ENCODE data around the gene CCDC88A. TPM values are rescaled to one million over a fixed set of nuclear protein-coding genes. Genes with fewer than 3 reads are reported as not detected.

The CCDC88A gene
- total and polyA plus RNA-seq, 4 donors: 126 to 223 (median 205) TPM

GRCh38 chr2:55330541-55331297 lies 88.9 kb downstream of the CCDC88A start:
- Histone ChIP-seq H3K36me3 (ENCODE audit: control insufficient read depth, insufficient read depth, low read length) (peaks cover 20% of the 10 kb centered on the region), H3K9me3 (ENCODE audit: control insufficient read depth, insufficient read depth, low read length) (no peaks in the 10 kb centered on the region), H3K27ac (ENCODE audit: low read depth, low read length) (no peak overlapping the region), H3K4me1 (ENCODE audit: control insufficient read depth, insufficient read depth, low read length) (no peaks in the 10 kb centered on the region), H3K27me3 (ENCODE audit: control insufficient read depth, insufficient read depth, low read length) (no peaks in the 10 kb centered on the region), H3K4me3 (ENCODE audit: low read depth, low read length) (no peak overlapping the region)
- DNase-seq (ENCODE audit: low read depth in 4 of 6, low spot score in 6 of 6): no peak
- no CpG with 5 or more reads among the region's 1 CpG for WGBS (ENCODE audit: insufficient coverage)

DNA sequence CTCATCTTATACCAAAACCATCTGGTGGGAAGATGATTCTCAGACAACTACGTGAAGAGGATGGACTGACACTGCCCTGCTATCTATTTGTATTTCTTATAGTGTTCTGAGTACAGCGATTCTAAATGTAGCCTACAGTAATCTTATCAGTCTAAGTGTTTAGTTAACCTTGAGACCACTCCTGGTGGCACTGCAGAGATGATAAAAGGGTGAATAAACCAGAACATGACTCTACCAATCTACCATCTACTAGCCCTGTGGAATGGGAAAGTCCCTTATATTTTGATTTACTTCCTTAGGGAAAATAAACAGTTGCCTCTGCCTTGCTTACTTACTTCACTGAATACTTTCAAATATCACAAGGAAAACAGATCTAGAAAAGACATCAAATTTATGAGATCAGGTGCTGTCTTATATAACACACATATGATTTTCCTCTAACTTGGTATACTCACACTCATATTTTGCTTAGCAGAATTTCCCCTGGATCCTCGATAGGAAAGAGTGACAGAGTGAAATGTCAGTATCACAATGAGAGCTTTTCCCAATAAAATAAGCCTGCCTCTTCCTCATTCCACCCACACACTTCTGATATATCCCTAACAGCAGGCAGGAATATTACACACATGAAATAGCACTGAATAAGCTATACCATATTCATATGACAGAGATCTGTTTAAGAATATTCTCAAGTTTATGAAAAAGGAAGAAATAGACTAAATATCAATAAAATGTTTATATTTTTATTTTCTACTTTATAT lies 92.0 kb downstream of the CCDC88A start:
- no peak overlapping the region for H3K4me3 ChIP-seq (ENCODE audit: low read depth, low read length)
- no peaks in the 10 kb centered on the region for H3K4me1 ChIP-seq (ENCODE audit: control insufficient read depth, insufficient read depth, low read length)
- H3K36me3 ChIP-seq (ENCODE audit: control insufficient read depth, insufficient read depth, low read length): peaks cover 20% of the 10 kb centered on the region
- no peaks in the 10 kb centered on the region for H3K27me3 ChIP-seq (ENCODE audit: control insufficient read depth, insufficient read depth, low read length)
- no peaks in the 10 kb centered on the region for H3K9me3 ChIP-seq (ENCODE audit: control insufficient read depth, insufficient read depth, low read length)
- no peak overlapping the region for H3K27ac ChIP-seq (ENCODE audit: low read depth, low read length)
- WGBS (ENCODE audit: insufficient coverage): no CpG with 5 or more reads among the region's 3 CpGs
- DNase-seq (ENCODE audit: low read depth in 4 of 6, low spot score in 6 of 6): no peak

- DNase-seq (ENCODE audit: low read depth in 4 of 6, low spot score in 6 of 6): no peak
- peaks cover 17% of the 10 kb centered on the region for H3K36me3 ChIP-seq (ENCODE audit: control insufficient read depth, insufficient read depth, low read length)
- no peak overlapping the region for H3K27ac ChIP-seq (ENCODE audit: low read depth, low read length)
- WGBS (ENCODE audit: insufficient coverage): no CpG with 5 or more reads among the region's 1 CpG
- H3K27me3 ChIP-seq (ENCODE audit: control insufficient read depth, insufficient read depth, low read length): no peaks in the 10 kb centered on the region
- H3K4me1 ChIP-seq (ENCODE audit: control insufficient read depth, insufficient read depth, low read length): no peaks in the 10 kb centered on the region
- no peaks in the 10 kb centered on the region for H3K9me3 ChIP-seq (ENCODE audit: control insufficient read depth, insufficient read depth, low read length)
- H3K4me3 ChIP-seq (ENCODE audit: low read depth, low read length): no peak overlapping the region
Measured at GRCh38 chr2:55314985-55315384, 104.7 kb downstream of the CCDC88A start.

DNA sequence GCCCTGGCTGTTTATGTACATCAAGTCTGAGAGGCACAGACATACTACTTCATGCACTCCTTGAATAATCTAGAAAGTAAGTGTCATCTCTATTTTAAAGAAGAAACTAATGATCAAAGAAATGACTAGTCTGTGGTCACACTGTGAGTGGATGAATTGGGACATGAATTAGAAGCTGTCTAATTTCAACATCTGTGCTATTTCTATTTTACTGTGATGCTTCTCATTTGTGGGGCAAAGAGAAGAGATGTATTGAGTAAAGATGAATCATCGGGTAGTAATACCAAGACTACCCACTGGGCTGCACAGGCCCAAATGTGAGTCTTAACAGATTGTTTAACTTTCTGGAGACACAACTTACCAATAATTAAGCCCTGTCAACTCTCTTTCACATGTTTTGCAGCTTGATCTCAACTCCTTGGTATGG lies 108.2 kb downstream of the CCDC88A start:
- DNase-seq (ENCODE audit: low read depth in 4 of 6, low spot score in 6 of 6): no peak
- no peak overlapping the region for H3K27ac ChIP-seq (ENCODE audit: low read depth, low read length)
- H3K36me3 ChIP-seq (ENCODE audit: control insufficient read depth, insufficient read depth, low read length): peaks cover 23% of the 10 kb centered on the region
- H3K4me1 ChIP-seq (ENCODE audit: control insufficient read depth, insufficient read depth, low read length): no peaks in the 10 kb centered on the region
- no peaks in the 10 kb centered on the region for H3K9me3 ChIP-seq (ENCODE audit: control insufficient read depth, insufficient read depth, low read length)
- no peaks in the 10 kb centered on the region for H3K27me3 ChIP-seq (ENCODE audit: control insufficient read depth, insufficient read depth, low read length)
- H3K4me3 ChIP-seq (ENCODE audit: low read depth, low read length): no peak overlapping the region
- no CpG with 5 or more reads among the region's 1 CpG for WGBS (ENCODE audit: insufficient coverage)

DNA sequence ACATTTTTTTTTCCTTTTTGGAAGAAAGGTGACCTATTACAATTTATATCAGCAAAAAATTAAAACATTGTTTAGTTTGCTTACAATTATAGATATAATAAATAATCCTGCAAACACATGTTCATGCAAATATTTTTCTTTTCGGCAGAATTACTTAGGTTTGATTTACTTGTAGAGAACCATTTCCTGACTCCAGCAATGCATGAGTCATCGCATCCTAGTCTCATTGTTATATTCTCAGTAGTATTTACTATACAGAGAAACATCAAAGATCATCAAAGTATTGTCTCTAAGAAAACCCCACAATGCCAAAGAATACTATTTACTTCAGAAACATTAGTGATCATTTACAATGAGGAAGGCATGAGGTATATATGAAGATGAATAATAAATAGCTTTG lies 110.2 kb downstream of the CCDC88A start:
- no peaks in the 10 kb centered on the region for H3K27me3 ChIP-seq (ENCODE audit: control insufficient read depth, insufficient read depth, low read length)
- no peak overlapping the region for H3K4me3 ChIP-seq (ENCODE audit: low read depth, low read length)
- H3K9me3 ChIP-seq (ENCODE audit: control insufficient read depth, insufficient read depth, low read length): no peaks in the 10 kb centered on the region
- no CpG with 5 or more reads among the region's 2 CpGs for WGBS (ENCODE audit: insufficient coverage)
- H3K27ac ChIP-seq (ENCODE audit: low read depth, low read length): no peak overlapping the region
- H3K36me3 ChIP-seq (ENCODE audit: control insufficient read depth, insufficient read depth, low read length): peaks cover 28% of the 10 kb centered on the region
- H3K4me1 ChIP-seq (ENCODE audit: control insufficient read depth, insufficient read depth, low read length): no peaks in the 10 kb centered on the region
- no peak for DNase-seq (ENCODE audit: low read depth in 4 of 6, low spot score in 6 of 6)

DNA sequence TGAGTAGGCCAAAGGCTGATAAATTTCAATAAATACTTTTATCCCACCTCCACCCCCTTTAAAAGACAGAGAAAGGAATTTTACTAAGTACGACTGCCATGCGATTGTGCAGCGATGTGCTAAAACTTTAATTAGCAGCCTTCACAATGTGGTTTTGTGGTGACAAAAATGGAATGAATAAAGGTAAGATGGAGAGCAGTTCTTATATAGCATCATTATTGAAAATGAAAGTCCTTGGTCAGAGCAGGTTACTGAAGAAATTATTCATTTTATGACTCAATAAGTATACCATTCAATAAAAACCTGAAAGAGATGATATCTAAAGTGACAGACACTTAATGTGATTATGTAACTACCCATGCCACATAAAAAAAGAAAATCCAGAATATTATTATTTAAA lies 117.4 kb downstream of the CCDC88A start:
- Histone ChIP-seq H3K27ac (ENCODE audit: low read depth, low read length) (no peak overlapping the region), H3K4me1 (ENCODE audit: control insufficient read depth, insufficient read depth, low read length) (no peaks in the 10 kb centered on the region), H3K36me3 (ENCODE audit: control insufficient read depth, insufficient read depth, low read length) (peaks cover 20% of the 10 kb centered on the region), H3K4me3 (ENCODE audit: low read depth, low read length) (no peak overlapping the region), H3K9me3 (ENCODE audit: control insufficient read depth, insufficient read depth, low read length) (no peaks in the 10 kb centered on the region), H3K27me3 (ENCODE audit: control insufficient read depth, insufficient read depth, low read length) (no peaks in the 10 kb centered on the region)
- DNase-seq (ENCODE audit: low read depth in 4 of 6, low spot score in 6 of 6): no peak
- WGBS (ENCODE audit: insufficient coverage): no CpG with 5 or more reads among the region's 3 CpGs

GRCh38 chr2:55301277-55301676 lies 118.4 kb downstream of the CCDC88A start:
- Histone ChIP-seq H3K27ac (ENCODE audit: low read depth, low read length) (no peak overlapping the region), H3K4me3 (ENCODE audit: low read depth, low read length) (no peak overlapping the region), H3K36me3 (ENCODE audit: control insufficient read depth, insufficient read depth, low read length) (peaks cover 17% of the 10 kb centered on the region), H3K27me3 (ENCODE audit: control insufficient read depth, insufficient read depth, low read length) (no peaks in the 10 kb centered on the region), H3K9me3 (ENCODE audit: control insufficient read depth, insufficient read depth, low read length) (no peaks in the 10 kb centered on the region), H3K4me1 (ENCODE audit: control insufficient read depth, insufficient read depth, low read length) (no peaks in the 10 kb centered on the region)
- DNase-seq (ENCODE audit: low read depth in 4 of 6, low spot score in 6 of 6): no peak
- no CpG with 5 or more reads among the region's 1 CpG for WGBS (ENCODE audit: insufficient coverage)

DNA sequence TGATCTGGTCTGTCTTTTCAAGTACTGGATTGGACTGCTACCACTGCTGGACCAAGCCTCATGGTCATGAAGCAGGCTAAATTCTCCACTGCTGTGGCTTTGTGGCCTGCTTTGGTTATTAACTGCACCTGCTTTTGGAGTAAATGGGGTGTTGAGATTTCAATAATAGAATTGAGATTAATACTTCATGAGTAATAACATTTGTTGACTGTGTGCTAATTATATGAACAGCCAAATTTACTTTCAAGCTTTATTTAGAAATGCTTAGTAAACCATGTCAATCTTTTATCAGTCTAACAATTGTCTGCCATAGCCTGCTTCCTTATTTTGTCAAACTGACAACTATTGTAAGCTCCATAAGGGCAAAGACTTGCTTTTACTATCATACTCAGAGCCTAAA lies 123.3 kb downstream of the CCDC88A start:
- H3K4me1 ChIP-seq (ENCODE audit: control insufficient read depth, insufficient read depth, low read length): no peaks in the 10 kb centered on the region
- H3K4me3 ChIP-seq (ENCODE audit: low read depth, low read length): no peak overlapping the region
- peaks cover 14% of the 10 kb centered on the region for H3K36me3 ChIP-seq (ENCODE audit: control insufficient read depth, insufficient read depth, low read length)
- H3K27me3 ChIP-seq (ENCODE audit: control insufficient read depth, insufficient read depth, low read length): no peaks in the 10 kb centered on the region
- H3K27ac ChIP-seq (ENCODE audit: low read depth, low read length): no peak overlapping the region
- H3K9me3 ChIP-seq (ENCODE audit: control insufficient read depth, insufficient read depth, low read length): no peaks in the 10 kb centered on the region
- no peak for DNase-seq (ENCODE audit: low read depth in 4 of 6, low spot score in 6 of 6)

DNA sequence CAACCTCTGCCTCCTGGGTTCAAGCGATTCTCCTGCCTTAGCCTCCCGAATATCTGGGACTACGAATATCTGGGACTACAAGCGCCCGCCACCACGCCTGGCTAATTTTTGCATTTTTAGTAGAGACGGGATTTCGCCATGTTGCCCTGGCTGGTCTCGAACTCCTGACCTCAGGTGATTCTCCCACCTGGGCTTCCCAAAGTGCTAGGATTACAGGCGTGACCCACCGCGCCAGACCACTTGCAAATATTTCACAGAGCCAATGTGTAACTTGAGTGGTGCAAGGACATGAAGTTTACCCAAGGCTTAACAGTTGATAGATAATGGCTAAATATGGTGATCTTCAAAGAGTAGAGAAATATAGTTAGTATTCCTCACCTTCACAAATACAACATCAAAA lies 136.6 kb downstream of the CCDC88A start:
- no peak overlapping the region for H3K27ac ChIP-seq (ENCODE audit: low read depth, low read length)
- H3K36me3 ChIP-seq (ENCODE audit: control insufficient read depth, insufficient read depth, low read length): peaks cover 9% of the 10 kb centered on the region
- H3K27me3 ChIP-seq (ENCODE audit: control insufficient read depth, insufficient read depth, low read length): no peaks in the 10 kb centered on the region
- no peaks in the 10 kb centered on the region for H3K9me3 ChIP-seq (ENCODE audit: control insufficient read depth, insufficient read depth, low read length)
- H3K4me3 ChIP-seq (ENCODE audit: low read depth, low read length): no peak overlapping the region
- no peak for DNase-seq (ENCODE audit: low read depth in 4 of 6, low spot score in 6 of 6)
- H3K4me1 ChIP-seq (ENCODE audit: control insufficient read depth, insufficient read depth, low read length): peaks cover 11% of the 10 kb centered on the region
- 96% methylated on average over 5 of the region's 12 CpGs for WGBS (ENCODE audit: insufficient coverage)
